Measurements from ENCODE around the gene SLC22A12. TPM values are rescaled to one million over a fixed set of nuclear protein-coding genes. Genes with fewer than 3 reads are reported as not detected.

SLC22A12 gene
- polyA plus RNA-seq, 1 of the 3 experiments (the other 2 are of a cell fraction): not detected

DNA sequence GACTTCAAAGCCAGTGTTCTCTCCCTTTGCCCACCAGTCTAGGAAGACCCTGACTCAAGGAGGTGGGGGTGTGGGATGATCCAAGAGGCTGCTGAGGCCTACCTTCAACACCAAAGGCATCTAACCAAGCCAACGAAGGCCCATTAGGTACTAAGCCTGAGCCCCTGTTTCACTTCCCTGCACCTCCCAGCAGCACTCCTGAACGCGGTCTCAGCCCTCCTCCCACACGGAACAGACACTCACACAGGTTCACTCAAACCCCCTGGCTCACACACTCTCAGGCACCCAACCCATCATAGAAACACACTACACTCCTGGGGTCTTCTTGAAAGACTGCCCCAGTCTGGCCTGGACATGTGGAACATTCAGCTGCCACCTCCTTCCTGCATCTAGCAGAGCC lies 40.7 kb downstream of the SLC22A12 start:
- Histone ChIP-seq H2AFZ (ENCODE audit: low read depth) (no peak overlapping the region), H3K4me3 (ENCODE audit: low read depth in 2 of 2, low read length in 1 of 2) (no peak overlapping the region), H3F3A (replicated peaks; ENCODE audit: insufficient read depth) (no peaks in the 10 kb centered on the region), H3K4me1 (ENCODE audit: control insufficient read depth in 1 of 2, insufficient read depth in 2 of 2, low read depth in 1 of 2, low read length in 1 of 2) (peaks cover 0 to 21% of the 10 kb centered on the region in 2 experiments; a peak in 1 of 4 replicates), H3K4me2 (no peak overlapping the region), H3K27ac (ENCODE audit: low read depth in 2 of 2, low read length in 1 of 2) (no peak overlapping the region), H3K36me3 (replicated peaks in 1 of 2; ENCODE audit: control insufficient read depth in 1 of 2, insufficient read depth in 2 of 2, low read length in 1 of 2) (no peaks in the 10 kb centered on the region), H4K20me1 (ENCODE audit: insufficient read depth) (no peaks in the 10 kb centered on the region), H3K79me2 (ENCODE audit: insufficient read depth) (no peaks in the 10 kb centered on the region), H3K9me3 (no peaks in the 10 kb centered on the region), H3K27me3 (ENCODE audit: insufficient read depth) (peaks cover 9% of the 10 kb centered on the region; the same call in 1 of the 2 replicates), H3K9ac (no peak overlapping the region), H3K9me2 (no peaks in the 10 kb centered on the region)
- DNase-seq: no peak
- no peak for TF ChIP-seq FOXM1 (IDR thresholded peaks at IDR 0.05; ENCODE audit: low read depth)
- TF ChIP-seq SIN3A (IDR thresholded peaks at IDR 0.05; ENCODE audit: borderline replicate concordance, low read depth, low read length): no peak
- TF ChIP-seq, protein P1, sequence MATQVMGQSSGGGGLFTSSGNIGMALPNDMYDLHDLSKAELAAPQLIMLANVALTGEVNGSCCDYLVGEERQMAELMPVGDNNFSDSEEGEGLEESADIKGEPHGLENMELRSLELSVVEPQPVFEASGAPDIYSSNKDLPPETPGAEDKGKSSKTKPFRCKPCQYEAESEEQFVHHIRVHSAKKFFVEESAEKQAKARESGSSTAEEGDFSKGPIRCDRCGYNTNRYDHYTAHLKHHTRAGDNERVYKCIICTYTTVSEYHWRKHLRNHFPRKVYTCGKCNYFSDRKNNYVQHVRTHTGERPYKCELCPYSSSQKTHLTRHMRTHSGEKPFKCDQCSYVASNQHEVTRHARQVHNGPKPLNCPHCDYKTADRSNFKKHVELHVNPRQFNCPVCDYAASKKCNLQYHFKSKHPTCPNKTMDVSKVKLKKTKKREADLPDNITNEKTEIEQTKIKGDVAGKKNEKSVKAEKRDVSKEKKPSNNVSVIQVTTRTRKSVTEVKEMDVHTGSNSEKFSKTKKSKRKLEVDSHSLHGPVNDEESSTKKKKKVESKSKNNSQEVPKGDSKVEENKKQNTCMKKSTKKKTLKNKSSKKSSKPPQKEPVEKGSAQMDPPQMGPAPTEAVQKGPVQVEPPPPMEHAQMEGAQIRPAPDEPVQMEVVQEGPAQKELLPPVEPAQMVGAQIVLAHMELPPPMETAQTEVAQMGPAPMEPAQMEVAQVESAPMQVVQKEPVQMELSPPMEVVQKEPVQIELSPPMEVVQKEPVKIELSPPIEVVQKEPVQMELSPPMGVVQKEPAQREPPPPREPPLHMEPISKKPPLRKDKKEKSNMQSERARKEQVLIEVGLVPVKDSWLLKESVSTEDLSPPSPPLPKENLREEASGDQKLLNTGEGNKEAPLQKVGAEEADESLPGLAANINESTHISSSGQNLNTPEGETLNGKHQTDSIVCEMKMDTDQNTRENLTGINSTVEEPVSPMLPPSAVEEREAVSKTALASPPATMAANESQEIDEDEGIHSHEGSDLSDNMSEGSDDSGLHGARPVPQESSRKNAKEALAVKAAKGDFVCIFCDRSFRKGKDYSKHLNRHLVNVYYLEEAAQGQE (IDR thresholded peaks at IDR 0.05; ENCODE audit: low read depth, low read length): no peak
- CTCF ChIA-PET: interaction anchor here (1.0 to 6.6 kb wide), 3 partner anchors 11 to 183 kb away, joined by 3 to 61 read pairs (median 6); no protein-coding TSS in a partner anchor
- WGBS (ENCODE audit: low lambda C conversion rate): 61% methylated on average over 4 of the region's 4 CpGs
- POLR2A ChIA-PET: no interaction called here

DNA sequence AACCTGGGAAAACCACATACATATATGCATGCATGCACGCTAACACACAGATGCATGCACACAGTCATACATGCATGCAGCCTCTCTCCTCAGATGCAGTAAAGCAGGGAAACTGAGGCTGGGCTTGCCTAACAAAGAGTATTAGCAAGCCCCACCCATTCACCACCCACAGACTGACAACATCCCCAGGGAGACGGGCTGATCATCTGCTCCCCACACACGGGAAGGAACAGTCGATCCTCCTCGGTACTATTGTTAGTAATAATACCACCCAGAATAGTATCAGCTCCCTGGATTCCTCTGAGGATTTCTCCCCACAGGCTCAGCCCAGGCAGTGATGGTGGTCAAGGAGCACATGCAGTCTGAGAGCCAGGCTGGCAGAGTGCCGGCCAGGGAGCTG lies 41.2 kb downstream of the SLC22A12 start:
- no peak overlapping the region for H3K4me3 ChIP-seq (ENCODE audit: low read depth in 2 of 2, low read length in 1 of 2)
- no peak overlapping the region for H3K9ac ChIP-seq
- H3K27me3 ChIP-seq (ENCODE audit: insufficient read depth): peaks cover 10% of the 10 kb centered on the region
- H3F3A ChIP-seq (replicated peaks; ENCODE audit: insufficient read depth): no peaks in the 10 kb centered on the region
- DNase-seq: no peak
- no peak overlapping the region for H2AFZ ChIP-seq (ENCODE audit: low read depth)
- no peak overlapping the region for H3K4me2 ChIP-seq
- POLR2A ChIA-PET: no interaction called here
- CTCF ChIA-PET: interaction anchor here (1.0 to 6.6 kb wide), 3 partner anchors 11 to 183 kb away, joined by 3 to 61 read pairs (median 6); no protein-coding TSS in a partner anchor
- H3K4me1 ChIP-seq (ENCODE audit: control insufficient read depth in 1 of 2, insufficient read depth in 2 of 2, low read depth in 1 of 2, low read length in 1 of 2): peaks cover 0 to 27% of the 10 kb centered on the region in 2 experiments; a peak in 1 of 4 replicates
- no peaks in the 10 kb centered on the region for H3K9me3 ChIP-seq
- no peaks in the 10 kb centered on the region for H3K36me3 ChIP-seq (replicated peaks in 1 of 2; ENCODE audit: control insufficient read depth in 1 of 2, insufficient read depth in 2 of 2, low read length in 1 of 2)
- TF ChIP-seq, protein P2, sequence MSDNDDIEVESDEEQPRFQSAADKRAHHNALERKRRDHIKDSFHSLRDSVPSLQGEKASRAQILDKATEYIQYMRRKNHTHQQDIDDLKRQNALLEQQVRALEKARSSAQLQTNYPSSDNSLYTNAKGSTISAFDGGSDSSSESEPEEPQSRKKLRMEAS (IDR thresholded peaks at IDR 0.05; ENCODE audit: low read depth): no peak
- TF ChIP-seq, protein P3, sequence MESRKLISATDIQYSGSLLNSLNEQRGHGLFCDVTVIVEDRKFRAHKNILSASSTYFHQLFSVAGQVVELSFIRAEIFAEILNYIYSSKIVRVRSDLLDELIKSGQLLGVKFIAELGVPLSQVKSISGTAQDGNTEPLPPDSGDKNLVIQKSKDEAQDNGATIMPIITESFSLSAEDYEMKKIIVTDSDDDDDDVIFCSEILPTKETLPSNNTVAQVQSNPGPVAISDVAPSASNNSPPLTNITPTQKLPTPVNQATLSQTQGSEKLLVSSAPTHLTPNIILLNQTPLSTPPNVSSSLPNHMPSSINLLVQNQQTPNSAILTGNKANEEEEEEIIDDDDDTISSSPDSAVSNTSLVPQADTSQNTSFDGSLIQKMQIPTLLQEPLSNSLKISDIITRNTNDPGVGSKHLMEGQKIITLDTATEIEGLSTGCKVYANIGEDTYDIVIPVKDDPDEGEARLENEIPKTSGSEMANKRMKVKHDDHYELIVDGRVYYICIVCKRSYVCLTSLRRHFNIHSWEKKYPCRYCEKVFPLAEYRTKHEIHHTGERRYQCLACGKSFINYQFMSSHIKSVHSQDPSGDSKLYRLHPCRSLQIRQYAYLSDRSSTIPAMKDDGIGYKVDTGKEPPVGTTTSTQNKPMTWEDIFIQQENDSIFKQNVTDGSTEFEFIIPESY (IDR thresholded peaks at IDR 0.05; ENCODE audit: borderline replicate concordance, low read depth): no peak
- TF ChIP-seq, protein P1 (IDR thresholded peaks at IDR 0.05; ENCODE audit: low read depth, low read length): no peak
- TF ChIP-seq JUND (IDR thresholded peaks at IDR 0.05) (no peak), RFX5 (IDR thresholded peaks at IDR 0.05; ENCODE audit: low read length) (no peak), EP300 (IDR thresholded peaks at IDR 0.05; ENCODE audit: borderline replicate concordance in 1 of 2, low read depth in 1 of 2, low read length in 1 of 2) (no peak), SIN3A (IDR thresholded peaks at IDR 0.05; ENCODE audit: borderline replicate concordance, low read depth, low read length) (no peak)
- H3K27ac ChIP-seq (ENCODE audit: low read depth in 2 of 2, low read length in 1 of 2): no peak overlapping the region
- no peaks in the 10 kb centered on the region for H4K20me1 ChIP-seq (ENCODE audit: insufficient read depth)
- H3K9me2 ChIP-seq: no peaks in the 10 kb centered on the region
- 65% methylated on average over 5 of the region's 6 CpGs for WGBS (ENCODE audit: low lambda C conversion rate)
- H3K79me2 ChIP-seq (ENCODE audit: insufficient read depth): no peaks in the 10 kb centered on the region
